PFSK-1 (cell line): Measurements from ENCODE around the gene S1PR2.

Source experiments
- POLR2AphosphoS5 ChIP-seq: IDR thresholded peaks from 2 replicates; pipeline ENCODE4 v1.6.1; 2012; ENCODE audit warnings: low read depth, mild to moderate bottlenecking, control low read depth, low read length, moderate library complexity
- TAF1 ChIP-seq: IDR thresholded peaks from 2 replicates; pipeline ENCODE4 v1.6.1; 2012; ENCODE audit warnings: low read length, control low read depth, borderline replicate concordance; ENCODE audit not compliant: insufficient read depth

DNA sequence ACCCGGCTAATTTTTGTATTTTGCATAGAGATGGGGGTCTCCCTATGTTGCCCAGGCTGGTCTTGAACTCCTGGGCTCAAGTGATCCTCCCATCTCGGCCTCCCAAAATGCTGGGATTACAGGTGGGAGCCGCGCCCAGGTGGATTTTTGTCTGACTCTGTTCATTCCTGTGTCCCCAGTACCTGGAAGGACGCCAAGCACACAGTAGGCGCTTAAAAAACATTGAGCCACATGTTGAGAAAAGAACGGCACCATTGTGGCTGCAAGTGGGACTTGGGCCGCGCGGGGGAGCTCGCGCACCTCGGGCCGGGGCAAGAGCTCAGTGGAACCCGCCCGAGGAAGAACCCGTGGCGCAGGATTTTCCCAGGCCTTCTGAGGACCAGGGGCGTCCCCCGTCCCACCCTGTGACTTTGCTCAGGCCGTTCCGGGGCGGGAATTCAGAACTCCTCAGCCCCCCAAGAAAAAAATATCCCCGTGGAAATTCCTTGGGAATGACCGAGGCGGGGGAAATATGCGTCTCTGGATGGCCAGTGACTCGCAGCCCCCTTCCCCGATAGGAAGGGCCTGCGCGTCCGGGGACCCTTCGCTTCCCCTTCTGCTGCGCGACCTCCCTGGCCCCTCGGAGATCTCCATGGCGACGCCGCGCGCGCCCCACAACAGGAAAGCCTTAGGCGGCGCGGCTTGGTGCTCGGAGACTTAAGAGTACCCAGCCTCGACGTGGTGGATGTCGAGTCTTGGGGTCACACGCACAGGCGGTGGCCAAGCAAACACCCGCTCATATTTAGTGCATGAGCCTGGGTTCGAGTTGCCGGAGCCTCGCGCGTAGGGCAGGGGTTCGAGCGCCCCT lies 38.4 kb upstream of the S1PR2 start:
- TF ChIP-seq POLR2AphosphoS5 (no peak), TAF1 (no peak)
